HepG2 (cell line): ENCODE data around the gene RABEP2. TPM values are rescaled to one million over a fixed set of nuclear protein-coding genes. Genes with fewer than 3 reads are reported as not detected.

ENCODE experiments used
- DPF2 ChIP-seq: sonication (generic); formaldehyde crosslinking; IDR thresholded peaks from 2 replicates; pipeline ENCODE4 v1.4.0; 2020; ENCODE audit warnings: mild to moderate bottlenecking, low read depth, missing genetic modification reagents, borderline replicate concordance
- HINFP ChIP-seq: sonication (generic); formaldehyde crosslinking; IDR thresholded peaks from 2 replicates; pipeline ENCODE4 v1.4.0; 2020; ENCODE audit warnings: low read depth, mild to moderate bottlenecking, missing genetic modification reagents
- HNF1A ChIP-seq, 2 experiments: sonication (generic) in 1 of 2; formaldehyde crosslinking in 1 of 2; IDR thresholded peaks; 2 replicates each; pipeline versions ENCODE4 v1.4.0 to v1.6.1; 2016 to 2020; ENCODE audit warnings: borderline replicate concordance in 1 of 2, low read depth in 1 of 2, mild to moderate bottlenecking in 1 of 2, missing genetic modification reagents in 1 of 2
- KLF9 ChIP-seq: IDR thresholded peaks from 2 replicates; pipeline ENCODE4 v1.6.1; 2016; ENCODE audit warnings: low read depth
- LCORL ChIP-seq, 2 experiments: fragments of 450-650 bp in 1 of 2; sonication (generic) in 1 of 2; formaldehyde crosslinking in 1 of 2; IDR thresholded peaks; 2 replicates each; pipeline versions ENCODE4 v1.5.0 to v1.6.1; 2017 to 2020; ENCODE audit warnings: antibody characterized with exemption in 1 of 2, missing genetic modification reagents in 1 of 2
- NCOA2 ChIP-seq: sonication (generic); formaldehyde crosslinking; IDR thresholded peaks from 2 replicates; pipeline ENCODE4 v1.8.0; 2022; ENCODE audit warnings: inconsistent platforms
- NCOA5 ChIP-seq: sonication (generic); formaldehyde crosslinking; IDR thresholded peaks from 2 replicates; pipeline ENCODE4 v1.4.0; 2020; ENCODE audit warnings: missing genetic modification reagents
- NCOR1 ChIP-seq: fragments of 200-600 bp; sonication (generic); IDR thresholded peaks from 2 replicates; pipeline ENCODE4 v1.7.0; 2017; ENCODE audit warnings: antibody characterized with exemption, low read length, borderline replicate concordance
- PCBP1 ChIP-seq: fragments of 200-400 bp; formaldehyde crosslinking; IDR thresholded peaks from 2 replicates; pipeline ENCODE4 v1.6.1; 2017; ENCODE audit warnings: mild to moderate bottlenecking, low read depth, low read length, borderline replicate concordance
- RBFOX2 ChIP-seq: fragments of 200-400 bp; formaldehyde crosslinking; IDR thresholded peaks from 2 replicates; pipeline ENCODE4 v1.6.1; 2017; ENCODE audit warnings: low read depth, mild to moderate bottlenecking, low read length
- SKI ChIP-seq: fragments of 450-650 bp; IDR thresholded peaks from one replicate; pipeline ENCODE4 v1.6.1; 2018; ENCODE audit warnings: mild to moderate bottlenecking; ENCODE audit not compliant: partially characterized antibody
- TAF1 ChIP-seq: sonication (generic); formaldehyde crosslinking; IDR thresholded peaks from 2 replicates; pipeline ENCODE4 v1.4.0; 2020; ENCODE audit warnings: missing genetic modification reagents
- TBX2 ChIP-seq: sonication (generic); formaldehyde crosslinking; IDR thresholded peaks from 2 replicates; pipeline ENCODE4 v1.5.0; 2020; ENCODE audit warnings: missing genetic modification reagents, mild to moderate bottlenecking, borderline replicate concordance
- ZNF101 ChIP-seq: sonication (generic); formaldehyde crosslinking; IDR thresholded peaks from 2 replicates; pipeline ENCODE4 v1.4.0; 2020; ENCODE audit warnings: mild to moderate bottlenecking, low read depth, missing genetic modification reagents, borderline replicate concordance
- ZNF20 ChIP-seq: sonication (generic); formaldehyde crosslinking; IDR thresholded peaks from 2 replicates; pipeline ENCODE4 v1.4.0; 2020; ENCODE audit warnings: mild to moderate bottlenecking, moderate library complexity, missing genetic modification reagents
- ZNF263 ChIP-seq: sonication (generic); formaldehyde crosslinking; IDR thresholded peaks from 2 replicates; pipeline ENCODE4 v1.4.0; 2020; ENCODE audit warnings: missing genetic modification reagents
- ZNF281 ChIP-seq: sonication (generic); formaldehyde crosslinking; IDR thresholded peaks from 2 replicates; pipeline ENCODE4 v1.4.0; 2020; ENCODE audit warnings: missing genetic modification reagents, borderline replicate concordance
- ZNF333 ChIP-seq: sonication (generic); formaldehyde crosslinking; IDR thresholded peaks from 2 replicates; pipeline ENCODE4 v1.4.0; 2020; ENCODE audit warnings: mild to moderate bottlenecking, missing genetic modification reagents, borderline replicate concordance
- ZNF614 ChIP-seq: IDR thresholded peaks from 2 replicates; pipeline ENCODE4 v1.6.1; 2018; ENCODE audit warnings: missing biosample characterization, missing genetic modification reagents, inconsistent platforms, borderline replicate concordance
- ZNF772 ChIP-seq: sonication (generic); formaldehyde crosslinking; IDR thresholded peaks from 2 replicates; pipeline ENCODE4 v1.5.0; 2020; ENCODE audit warnings: mild to moderate bottlenecking, missing genetic modification reagents
- polyA plus RNA-seq, 8 experiments: library from polyadenylated mRNA; depleted of rRNA in 3 of 8; stranded (reverse) in 7 of 8; unstranded in 1 of 8; fragments of >200 nt; fragmentation: Illumina TruSeq in 4 of 8; extraction: Trizol in 4 of 8; gene quantifications; 2 replicates each; pipeline versions ENCODE4 v1.2.1 to v1.2.3, GENCODE V29; 2011 to 2016; ENCODE audit warnings: low read depth in 4 of 8, missing spikeins in 1 of 8, mixed read lengths in 1 of 8; ENCODE audit not compliant: insufficient read depth in 1 of 8
- total RNA-seq, 5 experiments: library from RNA; depleted of rRNA; stranded (reverse); fragments of >200 nt; fragmentation: Illumina TruSeq; extraction: Trizol; gene quantifications; 2 replicates each; pipeline ENCODE4 v1.2.3, GENCODE V29; 2016; ENCODE audit warnings: low read depth in 1 of 5

The RABEP2 gene
- total and polyA plus RNA-seq, 2 of the 13 experiments (the other 11 are each of a cell fraction or from before 2014, with no cell fraction given): 10.8 to 18.4 TPM

GRCh38 chr16:28923652-28924398, 1.2 kb downstream of the RABEP2 start (continued):
- TF ChIP-seq NCOA2: peak; percentile 50; the same call in 1 of the 2 replicates
- peak; percentile 20 for TF ChIP-seq KLF9 (CRISPR knock-in tag)
- no peak for TF ChIP-seq NCOA5 (CRISPR knock-in tag)
- TF ChIP-seq TBX2 (CRISPR knock-in tag): no peak
- no peak for TF ChIP-seq ZNF281 (CRISPR knock-in tag)
- TF ChIP-seq DPF2 (CRISPR knock-in tag): no peak
- no peak for TF ChIP-seq ZNF20
- TF ChIP-seq ZNF263 (CRISPR knock-in tag): 0 out of 2 replicates have a peak, but pooled peaks have one; percentile 33
- no peak for TF ChIP-seq TAF1 (CRISPR knock-in tag)
- no peak for TF ChIP-seq ZNF333 (CRISPR knock-in tag)
- 0 out of 2 replicates have a peak, but pooled peaks have one; percentile 18 for TF ChIP-seq ZNF772 (CRISPR knock-in tag)
- TF ChIP-seq HNF1A (IDR thresholded peaks at IDR 0.05; ENCODE audit: low read depth): 0 out of 2 replicates have a peak, but pooled peaks have one; percentile 40
- TF ChIP-seq HNF1A (CRISPR knock-in tag; IDR thresholded peaks at IDR 0.05; ENCODE audit: borderline replicate concordance): peak; percentile 16; the same call in 1 of the 2 replicates
- no peak for TF ChIP-seq HINFP (CRISPR knock-in tag)
- TF ChIP-seq ZNF614 (CRISPR knock-in tag): no peak
- TF ChIP-seq NCOR1: peak; percentile 70; the same call in 1 of the 2 replicates
- TF ChIP-seq RBFOX2: 0 out of 2 replicates have a peak, but pooled peaks have one; percentile 15
- TF ChIP-seq PCBP1: no peak
- peak; percentile 64 for TF ChIP-seq SKI
- TF ChIP-seq LCORL (IDR thresholded peaks at IDR 0.05): no peak
- TF ChIP-seq LCORL (CRISPR knock-in tag; IDR thresholded peaks at IDR 0.05): peak; percentile 86
- no peak for TF ChIP-seq ZNF101 (CRISPR knock-in tag)
